ENCODE measurements around the gene SLC23A2. TPM values are rescaled to one million over a fixed set of nuclear protein-coding genes. Genes with fewer than 3 reads are reported as not detected.

Gene SLC23A2
- total RNA-seq, 4 donors from 2014 or later, result 2.6 to 3.6 (median 3.1) TPM

- Histone ChIP-seq H3K36me3 (no peaks in the 10 kb centered on the region), H3K4me1 (peaks cover 0 to 7% of the 10 kb centered on the region in 2 donors), H3K27ac (no peak overlapping the region), H3K27me3 (no peaks in the 10 kb centered on the region), H3K4me3 (no peak overlapping the region), H3K9me3 (no peaks in the 10 kb centered on the region)
- ATAC-seq (no peak), DNase-seq (no peak)
- in situ Hi-C loops (cut with MboI; ENCODE audit: low sequenced_read_pairs in 4 of 4), result no loop called here
- intact Hi-C loops (cut with DNase I; ENCODE audit: low total_unique reads), result no loop called here
- no peak for TF ChIP-seq POLR2A (IDR thresholded peaks at IDR 0.05)
- TF ChIP-seq, protein P1, sequence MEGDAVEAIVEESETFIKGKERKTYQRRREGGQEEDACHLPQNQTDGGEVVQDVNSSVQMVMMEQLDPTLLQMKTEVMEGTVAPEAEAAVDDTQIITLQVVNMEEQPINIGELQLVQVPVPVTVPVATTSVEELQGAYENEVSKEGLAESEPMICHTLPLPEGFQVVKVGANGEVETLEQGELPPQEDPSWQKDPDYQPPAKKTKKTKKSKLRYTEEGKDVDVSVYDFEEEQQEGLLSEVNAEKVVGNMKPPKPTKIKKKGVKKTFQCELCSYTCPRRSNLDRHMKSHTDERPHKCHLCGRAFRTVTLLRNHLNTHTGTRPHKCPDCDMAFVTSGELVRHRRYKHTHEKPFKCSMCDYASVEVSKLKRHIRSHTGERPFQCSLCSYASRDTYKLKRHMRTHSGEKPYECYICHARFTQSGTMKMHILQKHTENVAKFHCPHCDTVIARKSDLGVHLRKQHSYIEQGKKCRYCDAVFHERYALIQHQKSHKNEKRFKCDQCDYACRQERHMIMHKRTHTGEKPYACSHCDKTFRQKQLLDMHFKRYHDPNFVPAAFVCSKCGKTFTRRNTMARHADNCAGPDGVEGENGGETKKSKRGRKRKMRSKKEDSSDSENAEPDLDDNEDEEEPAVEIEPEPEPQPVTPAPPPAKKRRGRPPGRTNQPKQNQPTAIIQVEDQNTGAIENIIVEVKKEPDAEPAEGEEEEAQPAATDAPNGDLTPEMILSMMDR (IDR thresholded peaks at IDR 0.05 in 4 of 5, conservative IDR thresholded peaks at IDR 0.05 in 1 of 5), result no peak
Measured at GRCh38 chr20:4936851-4937406, 64.4 kb downstream of the SLC23A2 start.

- Histone ChIP-seq H3K27ac (no peak overlapping the region), H3K4me1 (peaks cover 0 to 7% of the 10 kb centered on the region in 2 donors), H3K4me3 (no peak overlapping the region), H3K36me3 (no peaks in the 10 kb centered on the region), H3K27me3 (no peaks in the 10 kb centered on the region), H3K9me3 (no peaks in the 10 kb centered on the region)
- TF ChIP-seq, protein P1 (IDR thresholded peaks at IDR 0.05 in 4 of 5, conservative IDR thresholded peaks at IDR 0.05 in 1 of 5), result no peak
- TF ChIP-seq POLR2A (IDR thresholded peaks at IDR 0.05), result no peak
- in situ Hi-C loops (cut with MboI; ENCODE audit: low sequenced_read_pairs in 4 of 4), result no loop called here
- ATAC-seq (no peak), DNase-seq (no peak)
- intact Hi-C loops (cut with DNase I; ENCODE audit: low total_unique reads), result no loop called here
Measured at GRCh38 chr20:4936392-4936850, 64.9 kb downstream of the SLC23A2 start.

- TF ChIP-seq, protein P1 (IDR thresholded peaks at IDR 0.05 in 4 of 5, conservative IDR thresholded peaks at IDR 0.05 in 1 of 5), result no peak
- TF ChIP-seq POLR2A (IDR thresholded peaks at IDR 0.05), result no peak
- Histone ChIP-seq H3K4me1 (no peaks in the 10 kb centered on the region), H3K27me3 (no peaks in the 10 kb centered on the region), H3K9me3 (no peaks in the 10 kb centered on the region), H3K36me3 (no peaks in the 10 kb centered on the region), H3K27ac (no peak overlapping the region), H3K4me3 (no peak overlapping the region)
- DNase-seq (no peak), ATAC-seq (no peak)
- intact Hi-C loops (cut with DNase I; ENCODE audit: low total_unique reads) (no loop called here), in situ Hi-C loops (cut with MboI; ENCODE audit: low sequenced_read_pairs in 4 of 4) (no loop called here)
Measured at GRCh38 chr20:4932061-4932460, 69.2 kb downstream of the SLC23A2 start.

GRCh38 chr20:4929686-4930397 is 71.5 kb downstream of the SLC23A2 start:
- Histone ChIP-seq H3K4me3 (no peak overlapping the region), H3K9me3 (no peaks in the 10 kb centered on the region), H3K27ac (no peak overlapping the region), H3K4me1 (no peaks in the 10 kb centered on the region), H3K36me3 (no peaks in the 10 kb centered on the region), H3K27me3 (no peaks in the 10 kb centered on the region)
- DNase-seq, result no peak
- intact Hi-C loops (cut with DNase I; ENCODE audit: low total_unique reads), result no loop called here
- in situ Hi-C loops (cut with MboI; ENCODE audit: low sequenced_read_pairs in 4 of 4), result no loop called here
- TF ChIP-seq POLR2A (IDR thresholded peaks at IDR 0.05), result no peak
- TF ChIP-seq, protein P1 (IDR thresholded peaks at IDR 0.05 in 4 of 5, conservative IDR thresholded peaks at IDR 0.05 in 1 of 5), result no peak
- ATAC-seq, result no peak
